ENCODE data around the gene PPP1R14C. TPM values are rescaled to one million over a fixed set of nuclear protein-coding genes. Genes with fewer than 3 reads are reported as not detected.

The PPP1R14C gene
- polyA plus RNA-seq, 1 donor (not counting 4 experiments of a cell fraction or from before 2014, with no cell fraction given), result 50.6 TPM

DNA sequence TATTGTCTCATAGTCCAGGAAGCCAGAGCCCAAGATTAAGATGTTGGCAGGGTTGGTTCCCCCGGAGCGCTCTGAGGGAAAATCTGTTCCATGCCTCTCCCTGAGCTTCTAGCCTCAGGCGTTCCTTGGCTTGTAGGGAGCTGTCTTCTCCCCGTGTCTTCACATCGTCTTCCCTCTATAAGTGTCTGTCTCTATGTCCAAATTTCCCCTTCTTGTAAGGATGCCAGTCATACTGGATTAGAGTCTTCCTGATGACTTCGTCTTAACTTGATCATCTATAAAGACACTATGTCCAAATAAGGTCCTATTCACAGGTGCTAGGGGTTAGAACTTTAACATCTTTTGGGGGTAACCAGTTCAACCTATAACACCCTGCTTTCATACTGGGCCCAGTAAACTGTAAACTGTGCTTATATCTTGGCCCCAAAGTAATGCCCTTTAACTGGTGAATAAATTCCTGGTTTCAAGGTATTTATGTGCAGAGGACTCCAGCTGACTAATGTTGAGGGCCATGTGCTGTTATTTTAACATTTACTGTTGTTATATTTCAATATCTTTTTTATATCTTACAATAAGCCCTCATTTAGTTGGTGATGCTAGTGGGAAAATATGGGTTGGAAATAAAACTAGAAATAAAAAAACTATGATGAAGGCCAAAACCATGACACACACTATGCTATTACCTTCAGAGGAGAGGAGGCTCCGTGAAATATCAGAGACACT is 124.3 kb downstream of the PPP1R14C start:
- Histone ChIP-seq H4K20me1 (ENCODE audit: control insufficient read depth, extremely low read depth, insufficient read depth, low read length) (no peaks in the 10 kb centered on the region), H3K36me3 (ENCODE audit: control insufficient read depth in 2 of 2, extremely low read depth in 1 of 2, insufficient read depth in 2 of 2, low read length in 2 of 2) (no peaks in the 10 kb centered on the region), H3K4me3 (ENCODE audit: control insufficient read depth in 2 of 3, extremely low read depth in 1 of 3, insufficient read depth in 2 of 3, low read depth in 1 of 3, low read length in 3 of 3) (no peak overlapping the region), H3K27ac (ENCODE audit: control insufficient read depth, insufficient read depth, low read length) (peak overlapping the region; percentile 97), H3K4me2 (ENCODE audit: control insufficient read depth, extremely low read depth, insufficient read depth, low read depth, low read length) (peak overlapping the region; percentile 43), H3K9me1 (ENCODE audit: control insufficient read depth, extremely low read depth, insufficient read depth, low read length) (no peaks in the 10 kb centered on the region), H3K4me1 (ENCODE audit: control insufficient read depth, extremely low read depth, insufficient read depth, low read length) (peaks cover 59% of the 10 kb centered on the region), H3K27me3 (ENCODE audit: control insufficient read depth, extremely low read depth, insufficient read depth, low read length) (no peaks in the 10 kb centered on the region), H3K9ac (ENCODE audit: control insufficient read depth, extremely low read depth, insufficient read depth, low read length) (peak overlapping the region; percentile 33), H3K9me3 (ENCODE audit: control insufficient read depth, low read depth, low read length) (no peaks in the 10 kb centered on the region), H3K79me2 (ENCODE audit: control insufficient read depth, insufficient read depth, low read length) (no peaks in the 10 kb centered on the region), H2AFZ (ENCODE audit: control insufficient read depth, low read length) (peak overlapping the region; percentile 41)
- FAIRE-seq (peak; percentile 87), DNase-seq (ENCODE audit: low read depth, low spot score) (no peak)
- dilution Hi-C loops (cut with MboI; ENCODE audit: extremely low pct_ligation_motif_present, low sequenced_read_pairs), result no loop called here
- TF ChIP-seq EZH2 (IDR thresholded peaks at IDR 0.05; ENCODE audit: low read length), result no peak
- TF ChIP-seq, protein P1, sequence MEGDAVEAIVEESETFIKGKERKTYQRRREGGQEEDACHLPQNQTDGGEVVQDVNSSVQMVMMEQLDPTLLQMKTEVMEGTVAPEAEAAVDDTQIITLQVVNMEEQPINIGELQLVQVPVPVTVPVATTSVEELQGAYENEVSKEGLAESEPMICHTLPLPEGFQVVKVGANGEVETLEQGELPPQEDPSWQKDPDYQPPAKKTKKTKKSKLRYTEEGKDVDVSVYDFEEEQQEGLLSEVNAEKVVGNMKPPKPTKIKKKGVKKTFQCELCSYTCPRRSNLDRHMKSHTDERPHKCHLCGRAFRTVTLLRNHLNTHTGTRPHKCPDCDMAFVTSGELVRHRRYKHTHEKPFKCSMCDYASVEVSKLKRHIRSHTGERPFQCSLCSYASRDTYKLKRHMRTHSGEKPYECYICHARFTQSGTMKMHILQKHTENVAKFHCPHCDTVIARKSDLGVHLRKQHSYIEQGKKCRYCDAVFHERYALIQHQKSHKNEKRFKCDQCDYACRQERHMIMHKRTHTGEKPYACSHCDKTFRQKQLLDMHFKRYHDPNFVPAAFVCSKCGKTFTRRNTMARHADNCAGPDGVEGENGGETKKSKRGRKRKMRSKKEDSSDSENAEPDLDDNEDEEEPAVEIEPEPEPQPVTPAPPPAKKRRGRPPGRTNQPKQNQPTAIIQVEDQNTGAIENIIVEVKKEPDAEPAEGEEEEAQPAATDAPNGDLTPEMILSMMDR (optimal IDR thresholded peaks at IDR 0.05 in 1 of 3, IDR thresholded peaks at IDR 0.05 in 1 of 3, conservative IDR thresholded peaks at IDR 0.05 in 1 of 3; ENCODE audit: extremely low read depth in 1 of 3, insufficient read depth in 2 of 3, low read length in 3 of 3), result no peak

- Histone ChIP-seq H3K4me1 (ENCODE audit: control insufficient read depth, extremely low read depth, insufficient read depth, low read length) (peaks cover 63% of the 10 kb centered on the region), H2AFZ (ENCODE audit: control insufficient read depth, low read length) (no peak overlapping the region), H3K9me3 (ENCODE audit: control insufficient read depth, low read depth, low read length) (no peaks in the 10 kb centered on the region), H3K9me1 (ENCODE audit: control insufficient read depth, extremely low read depth, insufficient read depth, low read length) (no peaks in the 10 kb centered on the region), H3K79me2 (ENCODE audit: control insufficient read depth, insufficient read depth, low read length) (no peaks in the 10 kb centered on the region), H3K4me3 (ENCODE audit: control insufficient read depth in 2 of 3, extremely low read depth in 1 of 3, insufficient read depth in 2 of 3, low read depth in 1 of 3, low read length in 3 of 3) (no peak overlapping the region), H3K27me3 (ENCODE audit: control insufficient read depth, extremely low read depth, insufficient read depth, low read length) (no peaks in the 10 kb centered on the region), H3K9ac (ENCODE audit: control insufficient read depth, extremely low read depth, insufficient read depth, low read length) (peak overlapping the region; percentile 33), H3K27ac (ENCODE audit: control insufficient read depth, insufficient read depth, low read length) (peak overlapping the region; percentile 97), H4K20me1 (ENCODE audit: control insufficient read depth, extremely low read depth, insufficient read depth, low read length) (no peaks in the 10 kb centered on the region), H3K36me3 (ENCODE audit: control insufficient read depth in 2 of 2, extremely low read depth in 1 of 2, insufficient read depth in 2 of 2, low read length in 2 of 2) (no peaks in the 10 kb centered on the region), H3K4me2 (ENCODE audit: control insufficient read depth, extremely low read depth, insufficient read depth, low read depth, low read length) (peak overlapping the region; percentile 43)
- DNase-seq (ENCODE audit: low read depth, low spot score) (no peak), FAIRE-seq (peak; percentile 98)
- TF ChIP-seq, protein P1 (optimal IDR thresholded peaks at IDR 0.05 in 1 of 3, IDR thresholded peaks at IDR 0.05 in 1 of 3, conservative IDR thresholded peaks at IDR 0.05 in 1 of 3; ENCODE audit: extremely low read depth in 1 of 3, insufficient read depth in 2 of 3, low read length in 3 of 3), result peak in 1 of 3 experiments; percentile 31
- no peak for TF ChIP-seq EZH2 (IDR thresholded peaks at IDR 0.05; ENCODE audit: low read length)
- dilution Hi-C loops (cut with MboI; ENCODE audit: extremely low pct_ligation_motif_present, low sequenced_read_pairs), result no loop called here
Measured at GRCh38 chr6:150267686-150268561, 125.1 kb downstream of the PPP1R14C start.

All from keratinocyte (primary cell).